Measurements from ENCODE around the gene PBX3. TPM values are rescaled to one million over a fixed set of nuclear protein-coding genes. Genes with fewer than 3 reads are reported as not detected.
"Not testable (repeated sequence)": the region's sequence is repeated elsewhere in the genome, so short reads cannot be mapped to it uniquely, and the experiment has no call there.

PBX3 gene
- total RNA-seq, 1 experiment from 2014 or later = 38.1 TPM

GRCh38 chr9:125822160-125822559, 75.0 kb downstream of the PBX3 start:
- no peak for DNase-seq (ENCODE audit: low read depth)

- no peak for DNase-seq (ENCODE audit: low read depth)
Observed at GRCh38 chr9:125822902-125823301, 75.7 kb downstream of the PBX3 start.

- not testable (repeated sequence) for DNase-seq (ENCODE audit: low read depth)
Observed at GRCh38 chr9:125823874-125824406, 76.8 kb downstream of the PBX3 start.

- no peak for DNase-seq (ENCODE audit: low read depth)
Observed at GRCh38 chr9:125825762-125826161, 78.6 kb downstream of the PBX3 start.

- no peak for DNase-seq (ENCODE audit: low read depth)
Observed at GRCh38 chr9:125826850-125827249, 79.7 kb downstream of the PBX3 start.

- no peak for DNase-seq (ENCODE audit: low read depth)
Observed at GRCh38 chr9:125829743-125830142, 82.6 kb downstream of the PBX3 start.

GRCh38 chr9:125831054-125831453, 83.9 kb downstream of the PBX3 start:
- DNase-seq (ENCODE audit: low read depth) = no peak

GRCh38 chr9:125831616-125832015, 84.4 kb downstream of the PBX3 start:
- DNase-seq (ENCODE audit: low read depth) = no peak

- DNase-seq (ENCODE audit: low read depth) = no peak
Observed at GRCh38 chr9:125835655-125836054, 88.5 kb downstream of the PBX3 start.

- no peak for DNase-seq (ENCODE audit: low read depth)
Observed at GRCh38 chr9:125839317-125839716, 92.1 kb downstream of the PBX3 start.

GRCh38 chr9:125841444-125841843, 94.3 kb downstream of the PBX3 start:
- DNase-seq (ENCODE audit: low read depth) = no peak

GRCh38 chr9:125842242-125842641, 95.1 kb downstream of the PBX3 start:
- DNase-seq (ENCODE audit: low read depth) = no peak

- DNase-seq (ENCODE audit: low read depth) = no peak
Observed at GRCh38 chr9:125843646-125844045, 96.5 kb downstream of the PBX3 start.

- no peak for DNase-seq (ENCODE audit: low read depth)
Observed at GRCh38 chr9:125844611-125845010, 97.4 kb downstream of the PBX3 start.

- no peak for DNase-seq (ENCODE audit: low read depth)
Observed at GRCh38 chr9:125845271-125845808, 98.2 kb downstream of the PBX3 start.

- no peak for DNase-seq (ENCODE audit: low read depth)
Observed at GRCh38 chr9:125847735-125848134, 100.6 kb downstream of the PBX3 start.

GRCh38 chr9:125850106-125850632, 103.0 kb downstream of the PBX3 start:
- no peak for DNase-seq (ENCODE audit: low read depth)

GRCh38 chr9:125850763-125851162, 103.6 kb downstream of the PBX3 start:
- no peak for DNase-seq (ENCODE audit: low read depth)

GRCh38 chr9:125851979-125852378, 104.8 kb downstream of the PBX3 start:
- DNase-seq (ENCODE audit: low read depth) = no peak

GRCh38 chr9:125852386-125852785, 105.2 kb downstream of the PBX3 start:
- no peak for DNase-seq (ENCODE audit: low read depth)

GRCh38 chr9:125854553-125855275, 107.5 kb downstream of the PBX3 start:
- no peak for DNase-seq (ENCODE audit: low read depth)

GRCh38 chr9:125856331-125856730, 109.2 kb downstream of the PBX3 start:
- DNase-seq (ENCODE audit: low read depth) = no peak
